Measurements from ENCODE around the gene TUSC2.
"Not testable (repeated sequence)": the region's sequence is repeated elsewhere in the genome, so short reads cannot be mapped to it uniquely, and the experiment has no call there.

Gene TUSC2

DNA sequence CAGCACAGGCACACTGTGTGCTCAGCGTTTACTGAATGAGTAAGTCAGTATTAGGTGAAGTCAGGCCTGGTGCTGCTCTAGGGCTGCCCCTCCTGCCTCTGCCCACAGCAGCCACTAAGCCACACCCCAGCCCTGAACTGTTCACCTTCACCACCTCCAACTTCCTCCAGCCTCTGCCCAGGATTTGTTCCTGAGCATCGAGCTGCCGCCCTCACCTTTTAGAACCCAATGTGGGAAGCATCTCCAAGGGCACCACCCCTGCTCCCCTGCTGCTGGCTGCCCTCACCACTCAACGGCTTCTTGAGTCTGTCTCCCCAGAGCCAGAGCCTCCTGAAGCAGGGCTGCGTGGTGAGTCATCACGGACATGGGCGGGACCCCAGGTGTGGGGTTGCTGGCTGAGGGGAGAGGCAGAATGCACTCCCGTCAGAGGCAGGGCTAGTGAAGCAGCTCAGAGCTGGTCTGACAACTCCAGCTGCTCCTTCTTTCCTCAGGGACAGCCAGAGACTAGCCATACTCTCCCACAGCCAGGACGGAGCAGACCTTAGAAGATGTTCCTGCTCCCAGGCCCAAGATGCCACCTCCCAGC is 11.3 kb downstream of the TUSC2 start:
- no peak for DNase-seq

DNA sequence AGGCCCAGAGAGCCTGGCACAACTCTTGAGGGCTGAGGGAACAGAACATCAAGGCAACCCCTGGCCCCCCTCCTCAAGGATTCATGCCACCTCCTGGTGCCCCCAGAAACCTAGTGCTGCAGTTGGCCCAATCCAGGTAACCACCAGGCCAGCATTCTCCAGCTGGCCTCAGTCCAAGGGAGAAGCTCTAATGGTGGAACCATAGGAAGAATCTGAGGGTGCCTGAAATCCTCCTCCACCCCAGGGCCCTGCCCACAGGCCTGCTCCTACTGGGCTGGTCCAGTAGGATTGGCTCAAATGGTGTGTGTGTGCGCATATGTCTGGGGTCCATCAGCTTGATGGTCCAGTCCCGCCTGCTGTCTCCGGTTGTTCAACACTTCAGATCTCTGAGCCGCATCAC is 13.2 kb downstream of the TUSC2 start:
- no peak for DNase-seq

DNA sequence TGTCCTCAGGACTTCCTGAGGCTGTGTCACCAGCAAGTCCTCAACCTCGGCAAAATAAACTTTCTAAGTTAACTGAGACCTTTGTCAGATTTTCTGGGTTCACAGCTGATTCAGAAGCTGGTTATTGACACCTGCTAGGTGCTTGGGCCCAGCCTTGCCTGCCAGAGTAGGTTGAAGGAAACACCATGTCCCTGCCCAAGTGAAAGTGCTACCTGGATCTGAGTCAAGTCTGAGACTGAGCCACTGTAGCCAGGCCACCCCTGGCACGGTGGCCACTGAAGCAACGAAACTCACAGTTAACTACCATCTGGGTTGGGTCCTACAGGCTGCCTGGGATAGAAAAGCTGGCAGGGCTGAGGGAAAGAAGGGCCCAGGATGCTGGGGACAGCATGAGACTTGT is 13.7 kb downstream of the TUSC2 start:
- DNase-seq: no peak

DNA sequence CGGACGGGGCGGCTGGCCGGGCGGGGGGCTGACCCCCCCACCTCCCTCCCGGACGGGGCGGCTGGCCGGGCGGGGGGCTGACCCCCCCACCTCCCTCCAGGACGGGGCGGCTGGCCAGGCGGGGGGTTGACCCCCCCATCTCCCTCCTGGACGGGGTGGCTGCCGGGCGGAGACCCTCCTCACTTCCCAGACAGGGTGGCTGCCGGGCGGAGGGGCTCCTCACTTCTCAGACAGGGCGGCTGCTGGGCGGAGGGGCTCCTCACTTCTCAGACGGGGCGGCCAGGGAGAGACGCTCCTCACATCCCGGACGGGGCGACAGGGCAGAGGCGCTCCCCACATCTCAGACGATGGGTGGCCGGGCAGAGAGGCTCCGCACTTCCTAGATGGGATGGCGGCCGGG is 16.0 kb downstream of the TUSC2 start:
- DNase-seq: not testable (repeated sequence)

DNA sequence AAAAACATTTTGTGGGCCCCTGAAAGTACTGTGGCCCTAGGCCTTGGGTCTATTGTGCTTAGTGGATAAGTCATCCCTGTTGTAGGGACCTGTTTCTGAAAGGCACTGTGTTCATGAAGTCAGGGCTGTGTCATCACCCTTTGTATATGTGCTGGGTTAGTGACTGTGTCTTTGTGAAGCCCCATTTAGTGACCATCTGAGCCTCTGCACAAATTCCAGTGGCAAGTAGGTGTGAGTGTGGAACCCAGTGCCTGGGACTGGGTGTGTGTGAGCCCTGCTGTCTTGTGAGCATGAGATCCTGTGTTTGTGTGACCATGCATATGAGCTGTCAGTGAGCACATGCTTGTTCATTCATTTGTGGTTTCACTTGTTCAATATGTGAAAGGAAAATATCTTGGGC is 23.4 kb downstream of the TUSC2 start:
- no peak for DNase-seq

DNA sequence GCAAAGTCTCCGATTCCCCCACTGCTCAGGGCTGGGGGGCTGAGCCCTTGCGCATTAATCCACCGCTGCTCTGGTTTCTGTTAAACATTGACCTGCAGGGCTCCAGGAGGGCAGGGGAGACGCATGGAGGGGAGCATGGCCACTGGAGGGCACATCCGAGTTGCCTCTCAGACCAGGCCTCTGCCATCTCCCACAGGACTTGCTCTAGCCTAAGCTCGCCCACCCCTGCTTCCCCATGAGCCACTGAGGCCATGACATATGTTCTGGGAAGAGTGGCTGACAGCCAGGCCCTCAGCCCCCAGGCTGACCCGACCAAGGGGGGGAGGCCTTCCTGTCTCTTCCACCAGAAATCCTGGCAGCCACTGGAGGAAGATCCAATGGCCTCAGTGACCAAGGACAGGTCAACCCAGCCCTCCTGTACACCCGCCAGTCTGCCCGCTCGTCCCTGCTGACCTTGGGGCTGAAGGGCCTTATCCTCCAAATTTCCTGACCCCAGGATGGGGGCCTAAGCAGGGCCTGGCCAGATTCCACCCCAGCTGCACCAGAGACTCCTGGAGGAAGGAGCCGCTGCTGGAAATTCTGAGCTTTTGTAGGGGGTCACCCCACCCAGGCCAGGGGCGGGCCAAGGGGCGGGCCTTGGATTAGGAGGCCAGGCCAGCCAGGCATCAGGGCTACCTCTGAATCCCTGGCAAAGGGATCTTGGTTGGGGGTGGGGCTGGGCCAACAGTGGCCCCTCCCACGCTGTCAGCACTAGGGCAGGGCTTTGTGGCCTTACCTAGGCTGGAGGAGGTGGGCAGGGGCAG is 24.8 kb downstream of the TUSC2 start, which contains the start of gene HYAL1:
Gene HYAL1 (minus strand): TSS at position 562 of the 803 bp plus-strand sequence. CDS start 618 bp downstream, outside the sequence.
- DNase-seq: no peak

DNA sequence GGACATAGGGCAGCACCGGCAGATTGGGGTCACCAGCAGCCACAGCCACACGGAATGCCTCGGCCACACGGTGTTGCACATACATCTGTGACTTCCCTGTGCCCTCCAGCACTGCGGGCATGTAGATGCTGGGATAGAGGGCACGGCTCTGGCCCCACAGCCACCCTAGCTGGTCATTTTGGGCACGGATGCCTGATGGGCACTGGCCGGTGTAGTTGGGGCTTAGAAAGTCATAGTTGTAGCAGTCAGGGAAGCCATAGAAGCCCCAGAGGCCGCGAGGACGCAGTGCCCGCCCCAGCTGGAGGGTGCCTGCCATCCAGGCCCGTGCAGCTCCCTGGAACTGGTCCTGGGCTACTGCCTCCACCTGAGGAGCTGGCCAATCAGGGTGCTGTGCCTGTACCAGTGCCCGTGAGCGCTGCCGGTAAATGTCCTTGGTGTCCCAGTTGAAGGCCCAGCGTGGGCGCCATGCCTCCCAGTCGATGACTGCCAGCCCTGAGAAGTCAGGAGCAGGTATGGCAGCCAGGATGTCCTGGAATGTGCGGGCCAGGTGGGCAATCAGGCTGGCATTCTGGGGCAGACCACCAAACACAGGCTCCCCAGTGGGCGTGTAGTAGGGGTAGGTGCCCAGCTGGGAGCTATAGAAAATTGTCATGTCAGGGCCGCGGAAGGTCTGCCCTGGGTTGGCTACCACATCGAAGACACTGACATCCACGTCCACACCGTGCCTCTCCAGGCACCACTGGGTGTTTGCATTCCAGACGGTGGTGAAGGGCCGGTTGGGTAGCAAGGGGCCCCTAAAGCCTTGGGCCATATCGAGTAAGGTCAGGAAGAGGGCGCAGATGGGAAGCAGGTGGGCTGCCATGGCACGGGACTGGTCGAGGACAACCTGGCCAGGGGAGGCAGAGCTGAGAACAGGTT is 25.7 kb downstream of the TUSC2 start:
- DNase-seq: no peak

DNA sequence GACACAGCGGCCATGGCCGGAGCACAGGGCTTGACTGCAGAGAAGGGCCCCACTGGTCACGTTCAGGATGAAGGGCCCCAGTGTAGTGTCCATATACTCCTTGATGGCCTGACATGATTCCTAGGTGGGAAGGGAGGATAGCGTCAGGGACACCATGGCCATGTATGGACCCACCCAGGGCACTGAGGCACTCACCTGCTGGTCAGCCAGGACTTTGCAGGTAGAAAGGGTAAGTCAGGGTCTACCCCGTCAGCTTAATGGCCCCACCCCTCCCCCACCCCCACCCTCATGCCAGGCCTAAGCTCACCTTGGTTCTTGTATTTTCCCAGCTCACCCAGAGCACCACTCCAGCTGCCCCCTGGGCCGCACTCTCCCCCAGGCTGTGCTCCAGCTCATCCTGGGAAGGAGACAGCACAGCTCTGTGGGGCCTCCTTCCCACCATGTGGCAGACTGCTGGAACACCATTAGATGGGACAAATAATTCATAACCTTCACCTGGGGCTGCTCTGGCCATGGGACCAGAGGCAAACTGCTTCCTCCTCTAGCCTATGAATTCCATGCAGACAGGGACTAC is 27.3 kb downstream of the TUSC2 start:
- DNase-seq: no peak

DNA sequence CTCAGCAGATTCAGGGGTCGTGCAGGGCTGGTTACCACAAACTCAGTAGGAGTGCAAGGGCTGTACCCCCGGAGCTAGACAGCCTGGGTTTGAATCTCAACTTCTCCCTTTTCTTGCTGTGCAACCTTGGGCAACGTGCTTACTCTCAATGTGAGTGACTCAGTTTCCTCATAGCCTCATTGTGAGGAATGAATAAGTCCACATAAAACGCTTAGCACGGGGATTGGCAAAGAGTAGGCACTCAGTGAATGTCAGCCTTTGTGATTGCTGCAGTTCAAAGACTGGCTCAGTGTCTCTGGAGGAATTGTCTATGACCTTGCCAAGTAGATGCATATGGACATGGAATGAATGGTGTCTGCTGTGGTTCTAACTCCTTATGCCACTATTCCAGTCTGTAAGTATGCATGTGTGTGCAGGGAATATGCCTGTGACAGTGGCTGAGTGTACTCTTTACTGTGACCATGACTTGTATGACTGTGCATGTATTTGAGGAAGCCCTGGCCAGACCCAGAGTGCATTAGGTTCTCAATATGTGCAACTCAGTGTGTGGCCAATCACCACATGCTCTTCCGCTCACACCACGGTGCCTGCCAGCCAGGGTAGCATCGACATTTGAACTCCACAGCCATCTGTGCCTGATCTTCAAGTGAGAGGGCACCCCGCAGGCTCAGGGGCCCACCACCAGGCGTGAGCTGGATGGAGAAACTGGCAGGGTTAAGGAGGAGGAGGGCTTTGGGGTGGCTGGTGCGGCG is 27.9 kb downstream of the TUSC2 start:
- no peak for DNase-seq

DNA sequence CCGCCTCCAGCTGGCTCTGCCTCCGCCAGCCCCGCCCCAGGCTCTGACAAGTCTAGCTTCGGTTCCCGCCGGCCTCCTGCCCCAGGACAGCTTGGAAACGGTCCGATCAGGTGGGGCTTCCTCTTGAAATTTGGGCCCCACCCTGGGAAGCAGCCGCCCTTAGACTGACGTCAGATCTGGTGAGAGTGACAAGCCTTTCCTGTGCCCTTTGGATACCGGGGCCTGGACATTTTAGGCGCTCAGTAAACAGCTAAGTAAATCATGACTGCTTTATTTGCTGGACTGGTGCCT is 28.4 kb downstream of the TUSC2 start:
- no peak for DNase-seq

DNA sequence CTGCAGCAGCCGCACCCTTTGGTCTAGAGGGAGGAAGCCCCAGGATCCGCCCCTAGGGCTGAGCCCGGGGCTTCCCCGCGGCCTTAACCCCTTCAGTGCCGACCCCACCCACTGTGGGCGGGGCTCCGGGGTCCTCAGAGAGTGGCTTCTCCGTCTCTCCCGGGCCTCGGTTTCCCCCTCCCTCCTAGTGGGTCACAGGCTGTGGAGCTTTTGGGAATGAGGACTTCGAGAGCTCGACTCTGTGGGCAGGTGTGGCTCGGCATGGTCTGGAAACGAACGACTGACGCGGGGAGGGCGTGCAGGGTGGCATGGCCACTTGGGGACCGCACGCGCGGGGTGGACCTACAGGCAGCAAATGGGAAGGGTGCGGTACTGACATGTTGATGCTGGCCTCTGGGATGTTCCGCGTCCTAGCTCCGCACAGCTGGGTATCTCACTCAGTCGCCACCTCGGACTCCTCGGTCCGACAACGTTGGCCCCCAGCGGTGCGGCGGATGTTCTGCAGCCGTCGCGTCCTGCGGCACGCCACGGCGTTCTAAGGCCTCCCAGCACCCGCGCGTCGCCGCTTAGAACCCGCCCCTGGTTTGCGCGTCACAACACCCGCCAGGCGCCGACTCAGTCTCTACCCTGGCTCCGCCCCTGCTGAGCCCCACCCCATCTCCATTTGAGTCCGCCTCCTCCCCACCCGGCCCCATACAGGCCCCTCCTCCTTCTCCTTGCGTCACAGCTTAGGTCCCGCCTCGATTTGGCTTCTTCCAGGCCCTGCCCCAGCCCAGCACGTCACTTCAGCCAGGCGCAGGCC is 29.0 kb downstream of the TUSC2 start, which contains the start of the genes HYAL3 and NAA80:
Gene HYAL3 (minus strand): TSS at position 570 of the 802 bp plus-strand sequence. CDS start 3,803 bp downstream, outside the sequence.
Gene NAA80 (minus strand): TSS at position 570 of the 802 bp plus-strand sequence. CDS start 1,942 bp downstream, outside the sequence.
- peak; percentile 100 for DNase-seq

DNA sequence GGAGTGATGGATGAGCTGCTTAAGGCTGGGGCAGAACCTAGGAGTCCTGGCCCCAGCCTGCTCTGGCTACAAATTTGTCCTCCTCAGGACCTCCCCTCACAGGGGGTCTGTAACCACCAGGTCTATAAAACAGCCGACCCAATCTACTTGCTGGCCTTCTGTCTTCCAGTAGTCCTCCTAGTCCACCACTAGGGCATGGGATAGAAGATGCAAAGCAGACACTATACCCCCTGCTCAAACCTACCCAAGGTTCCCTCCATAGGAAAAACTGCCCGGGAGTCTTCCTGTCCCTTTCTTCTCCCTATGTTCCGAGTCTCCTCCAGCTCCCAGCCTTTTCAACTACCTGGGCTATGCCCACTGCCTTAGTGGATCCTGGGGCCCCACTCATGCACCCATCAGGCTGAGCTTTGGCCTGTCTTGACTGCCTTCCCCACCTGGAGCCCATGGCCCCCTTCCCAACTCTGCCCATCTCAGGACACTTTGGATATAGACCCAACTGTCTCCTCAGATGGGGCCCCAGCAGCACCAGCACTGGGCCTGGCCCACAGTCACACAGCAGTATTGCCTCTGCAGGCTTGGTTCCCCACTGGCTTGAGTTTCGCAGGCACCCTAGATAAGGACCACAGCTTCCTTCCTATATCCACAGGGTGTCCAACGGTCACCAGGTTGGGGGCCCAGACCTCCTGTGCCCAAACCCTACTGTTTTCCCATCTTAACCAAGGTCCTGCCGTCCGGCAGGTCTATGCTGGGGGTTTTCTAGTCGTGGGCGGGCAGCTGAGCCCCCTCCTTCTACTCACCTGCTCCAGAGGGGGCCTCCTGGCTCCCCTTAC is 29.9 kb downstream of the TUSC2 start:
- DNase-seq: no peak

DNA sequence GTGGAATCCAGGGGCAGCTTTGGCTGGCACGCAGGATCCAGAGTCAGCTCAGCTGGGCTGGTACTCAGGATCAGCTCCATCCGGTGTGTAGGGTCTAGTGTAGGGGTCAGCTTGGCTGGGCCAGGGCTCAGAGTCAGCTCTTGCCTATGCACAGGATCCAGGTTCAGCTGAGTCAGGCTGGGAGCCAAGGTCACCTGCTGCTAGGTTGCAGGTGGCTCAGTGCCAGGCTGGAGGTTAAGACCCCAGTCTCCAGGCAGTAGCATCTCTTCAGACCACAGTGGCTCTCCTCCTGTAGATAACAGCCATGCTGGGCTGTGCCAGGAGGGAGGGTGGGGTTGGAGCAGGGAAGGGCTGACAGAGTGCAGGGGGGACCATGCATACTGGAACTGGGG is 30.6 kb downstream of the TUSC2 start:
- DNase-seq: no peak

DNA sequence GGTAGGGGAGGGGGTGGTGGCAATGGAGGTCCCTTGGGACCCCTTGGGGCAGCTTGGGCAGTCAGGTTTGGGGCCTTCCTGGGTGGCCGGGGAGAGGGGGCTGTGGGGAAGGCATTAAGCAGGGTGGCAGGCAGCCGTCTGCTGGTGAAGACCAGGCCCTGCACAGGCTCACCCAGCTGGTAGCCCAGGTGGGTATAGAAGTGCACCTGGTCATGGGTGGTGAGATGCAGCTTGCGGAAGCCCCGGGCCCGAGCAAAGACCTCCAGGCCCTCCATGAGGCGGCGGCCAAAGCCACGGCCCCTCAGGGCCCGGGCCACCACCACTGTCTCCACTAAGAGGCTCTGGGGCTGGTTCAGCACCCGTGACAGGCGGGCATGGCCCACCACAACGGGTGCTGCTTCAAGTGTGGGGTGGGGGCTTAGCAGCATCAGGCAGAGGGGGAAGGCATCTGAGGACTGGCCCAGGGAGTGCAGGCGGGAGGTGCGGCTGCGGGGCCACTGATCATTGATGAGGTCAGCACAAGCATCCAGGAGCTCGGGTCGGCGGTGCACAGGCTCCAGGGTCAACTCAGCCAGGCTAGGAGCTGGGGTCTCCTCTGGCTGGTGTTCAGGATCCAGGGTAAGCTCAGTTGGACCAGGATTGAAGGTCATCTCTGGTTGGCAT is 31.2 kb downstream of the TUSC2 start:
- no peak for DNase-seq

DNA sequence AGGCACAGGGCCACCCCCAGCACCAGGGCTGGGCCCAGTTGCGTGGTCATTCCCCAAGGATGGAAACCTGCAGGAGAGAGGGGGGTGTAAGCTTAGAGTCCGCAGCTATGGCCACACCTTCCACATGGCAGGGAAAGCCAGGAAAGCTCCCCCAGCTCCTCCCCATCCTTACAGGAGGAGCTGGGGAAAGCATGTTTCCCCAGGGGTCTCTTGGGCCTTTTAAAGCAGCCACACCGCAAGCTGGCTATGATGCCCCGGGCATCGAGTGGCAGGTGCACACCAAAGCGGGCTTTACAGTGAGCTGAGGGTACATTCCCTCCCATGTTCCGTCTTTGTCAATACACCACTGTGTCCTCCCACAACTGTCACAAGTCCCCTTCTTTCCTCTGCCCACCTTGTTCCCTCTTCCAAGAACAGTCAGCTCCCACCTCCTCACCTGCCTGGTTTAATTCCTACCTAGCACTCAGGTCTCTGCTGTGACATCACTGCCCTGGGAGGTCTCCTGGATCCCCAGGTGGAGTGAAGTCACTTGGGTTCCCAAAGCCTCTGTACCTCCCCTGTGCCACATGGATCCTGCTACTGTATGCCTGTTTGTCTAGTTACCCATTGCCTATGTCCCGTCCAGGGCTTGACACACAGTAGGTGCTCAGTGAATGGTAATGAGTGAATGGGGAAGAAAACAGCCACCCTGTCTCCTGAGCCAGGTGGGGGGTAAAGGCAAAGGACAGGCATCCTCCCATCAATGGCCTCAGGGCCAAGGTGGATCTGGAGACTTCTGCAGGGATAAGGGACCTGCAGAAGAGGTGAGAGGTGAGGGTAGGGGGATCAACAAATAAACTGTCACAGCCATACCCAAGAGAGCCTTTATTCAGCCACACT is 32.2 kb downstream of the TUSC2 start:
- no peak for DNase-seq

DNA sequence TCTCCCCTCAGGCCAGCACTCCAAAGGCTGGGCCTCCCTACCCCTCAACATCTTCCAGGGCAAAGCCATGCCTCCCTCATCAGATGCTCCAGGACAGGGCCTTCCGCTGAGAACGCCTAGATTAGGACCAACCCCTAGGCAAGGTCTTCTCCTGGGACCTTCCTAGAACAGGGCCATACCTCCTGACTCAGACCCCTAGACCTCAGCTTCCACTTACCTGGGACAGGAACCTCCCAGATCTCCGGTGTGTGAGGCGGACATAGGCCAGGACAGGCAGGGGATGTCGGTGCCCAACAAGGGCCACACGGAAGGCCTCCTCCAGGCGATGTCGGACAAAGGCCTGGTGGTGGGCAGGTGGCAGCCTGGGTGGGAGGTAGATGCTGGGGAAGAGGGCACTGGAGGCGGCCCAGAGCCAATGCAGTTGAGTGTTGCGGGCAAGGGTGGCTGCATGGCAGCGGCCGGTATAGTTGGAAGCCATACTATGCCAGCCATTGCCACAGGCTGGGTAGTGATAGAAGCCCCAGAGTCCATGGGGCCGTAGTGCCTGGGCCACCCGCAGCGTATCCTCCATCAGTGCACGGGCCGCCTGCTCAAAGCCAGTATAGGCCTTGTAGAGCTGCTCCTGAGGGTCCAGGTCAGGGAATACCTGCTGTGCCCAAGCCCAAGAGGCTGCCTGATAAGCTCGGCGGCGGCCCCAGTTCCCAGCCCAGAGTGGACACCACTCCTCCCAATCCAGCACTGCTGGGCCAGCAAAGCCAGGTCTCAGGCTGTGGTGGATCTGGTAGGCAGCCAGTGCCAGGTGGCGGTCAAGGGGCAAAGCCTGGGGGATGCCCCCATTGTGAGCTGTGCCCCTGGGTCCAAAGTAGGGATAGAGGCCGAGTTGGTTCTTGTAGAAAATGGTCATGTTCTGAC is 33.3 kb downstream of the TUSC2 start:
- no peak for DNase-seq

DNA sequence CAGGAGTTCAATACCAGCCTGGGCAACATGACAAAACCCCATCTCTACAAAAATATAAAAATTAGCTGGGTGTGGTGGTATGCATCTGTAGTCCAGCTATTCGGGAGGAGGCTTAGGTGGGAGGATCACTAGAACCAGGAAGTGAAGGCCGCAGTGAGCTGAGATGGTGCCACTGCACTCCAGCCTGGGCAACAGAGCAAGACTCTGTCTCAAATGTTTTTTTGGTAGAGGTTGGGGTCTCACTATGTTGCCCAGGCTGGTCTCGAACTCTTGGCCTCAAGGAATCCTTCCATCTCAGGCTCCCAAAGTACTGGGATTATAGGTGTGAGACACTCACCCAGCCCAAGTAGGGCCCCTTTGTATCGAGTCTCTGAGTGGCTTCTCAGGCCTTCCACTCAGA is 33.9 kb downstream of the TUSC2 start:
- DNase-seq: no peak

Measured in EL (cell line).